ENCODE data around the gene SPHKAP.
"Not testable (repeated sequence)": the region's sequence is repeated elsewhere in the genome, so short reads cannot be mapped to it uniquely, and the experiment has no call there.

SPHKAP gene

GRCh38 chr2:228181098-228182019 lies at the start of gene SPHKAP:
SPHKAP (minus strand) TSS chr2:228181687; CDS start chr2:228181598, 89 bp downstream.
- DNase-seq (ENCODE audit: low spot score) = no peak

- DNase-seq (ENCODE audit: low spot score) = no peak
Observed at GRCh38 chr2:228227466-228227865, 46.0 kb upstream of the SPHKAP start.

- DNase-seq (ENCODE audit: low spot score) = no peak
Observed at GRCh38 chr2:228224410-228224809, 42.9 kb upstream of the SPHKAP start.

GRCh38 chr2:228218593-228218992 lies 37.1 kb upstream of the SPHKAP start:
- not testable (repeated sequence) for DNase-seq (ENCODE audit: low spot score)

GRCh38 chr2:228197504-228197903 lies 16.0 kb upstream of the SPHKAP start:
- no peak for DNase-seq (ENCODE audit: low spot score)

- DNase-seq (ENCODE audit: low spot score) = no peak
Observed at GRCh38 chr2:228180181-228181097, 1.0 kb downstream of the SPHKAP start.

- DNase-seq (ENCODE audit: low spot score) = no peak
Observed at GRCh38 chr2:228167290-228167689, 14.2 kb downstream of the SPHKAP start.

GRCh38 chr2:228164718-228165117 lies 16.8 kb downstream of the SPHKAP start:
- no peak for DNase-seq (ENCODE audit: low spot score)

- no peak for DNase-seq (ENCODE audit: low spot score)
Observed at GRCh38 chr2:228157841-228158240, 23.6 kb downstream of the SPHKAP start.

- DNase-seq (ENCODE audit: low spot score) = no peak
Observed at GRCh38 chr2:228144961-228145360, 36.5 kb downstream of the SPHKAP start.

- DNase-seq (ENCODE audit: low spot score) = no peak
Observed at GRCh38 chr2:228140934-228141528, 40.5 kb downstream of the SPHKAP start.

- DNase-seq (ENCODE audit: low spot score) = no peak
Observed at GRCh38 chr2:228136027-228136426, 45.5 kb downstream of the SPHKAP start.

GRCh38 chr2:228135300-228135699 lies 46.2 kb downstream of the SPHKAP start:
- no peak for DNase-seq (ENCODE audit: low spot score)

GRCh38 chr2:228131833-228132232 lies 49.7 kb downstream of the SPHKAP start:
- no peak for DNase-seq (ENCODE audit: low spot score)

GRCh38 chr2:228126401-228126800 lies 55.1 kb downstream of the SPHKAP start:
- no peak for DNase-seq (ENCODE audit: low spot score)

- no peak for DNase-seq (ENCODE audit: low spot score)
Observed at GRCh38 chr2:228118940-228119339, 62.5 kb downstream of the SPHKAP start.

GRCh38 chr2:228107846-228108245 lies 73.6 kb downstream of the SPHKAP start:
- DNase-seq (ENCODE audit: low spot score) = no peak

GRCh38 chr2:228105526-228106250 lies 75.8 kb downstream of the SPHKAP start:
- DNase-seq (ENCODE audit: low spot score) = no peak

- DNase-seq (ENCODE audit: low spot score) = no peak
Observed at GRCh38 chr2:228104215-228104614, 77.3 kb downstream of the SPHKAP start.

- DNase-seq (ENCODE audit: low spot score) = no peak
Observed at GRCh38 chr2:228103379-228103778, 78.1 kb downstream of the SPHKAP start.

- DNase-seq (ENCODE audit: low spot score) = no peak
Observed at GRCh38 chr2:228102949-228103348, 78.5 kb downstream of the SPHKAP start.

Data from CD4-positive, alpha-beta T cell treated with Interleukin-2 at 100 ng/mL for 4 hours (primary cell).